GM12864 (cell line): ENCODE data around the gene TLX2.

Source experiments
- DNase-seq: peaks from one replicate; pipeline ENCODE4 v3.0.0-alpha.2; 2011; ENCODE audit warnings: low read depth
- H3K4me3 ChIP-seq: 2 replicates; pipeline ENCODE4 v1.5.1; 2011; ENCODE audit warnings: mild to moderate bottlenecking, low read depth, low read length, control low read depth
- CTCF ChIP-seq: IDR thresholded peaks from 2 replicates; pipeline ENCODE4 v1.5.1; 2011; ENCODE audit warnings: low read depth, mild to moderate bottlenecking, moderate library complexity, low read length, control low read depth, inconsistent platforms; ENCODE audit errors: missing control alignments

Gene TLX2

GRCh38 chr2:74533464-74533863 lies 19.2 kb downstream of the TLX2 start:
- H3K4me3 ChIP-seq, result no peak overlapping the region
- no peak for TF ChIP-seq CTCF
- no peak for DNase-seq

GRCh38 chr2:74534411-74534810 lies 20.2 kb downstream of the TLX2 start:
- no peak for DNase-seq
- no peak for TF ChIP-seq CTCF
- no peak overlapping the region for H3K4me3 ChIP-seq

GRCh38 chr2:74535440-74535965 lies 21.3 kb downstream of the TLX2 start:
- H3K4me3 ChIP-seq, result no peak overlapping the region
- TF ChIP-seq CTCF, result no peak
- DNase-seq, result no peak

- no peak for DNase-seq
- H3K4me3 ChIP-seq, result no peak overlapping the region
- no peak for TF ChIP-seq CTCF
These were observed 22.1 kb downstream of the TLX2 start for GRCh38 chr2:74536166-74536950.

GRCh38 chr2:74537140-74537539 lies 22.9 kb downstream of the TLX2 start:
- H3K4me3 ChIP-seq, result no peak overlapping the region
- DNase-seq, result no peak
- TF ChIP-seq CTCF, result no peak

- DNase-seq, result no peak
- no peak for TF ChIP-seq CTCF
These were observed 24.7 kb downstream of the TLX2 start for GRCh38 chr2:74538881-74539339.

GRCh38 chr2:74540291-74540690 lies 26.0 kb downstream of the TLX2 start:
- TF ChIP-seq CTCF, result no peak
- no peak for DNase-seq
- no peak overlapping the region for H3K4me3 ChIP-seq

More at GRCh38 chr2:74538881-74539339, 24.7 kb downstream of the TLX2 start:
- H3K4me3 ChIP-seq, result no peak overlapping the region; the same call in 1 of the 2 replicates
